Upper lobe of right lung (tissue), 1 donor: ENCODE measurements around the gene COBL. TPM values are rescaled to one million over a fixed set of nuclear protein-coding genes. Genes with fewer than 3 reads are reported as not detected.
A peak's percentile ranks its signal among the peaks of the same experiment; 100 is the strongest.

Experiments used
- ATAC-seq: fragments of 200-7000 bp; cut with Tn5 transposase; one replicate; pipeline ENCODE4 v1.9.1; 2020; ENCODE audit warnings: mild to moderate bottlenecking, moderate library complexity
- DNase-seq: peaks from one replicate; pipeline ENCODE4 v3.0.0-alpha.2; 2020
- H3K27ac ChIP-seq: fragments of 200-600 bp; one replicate; pipeline ENCODE4 v1.8.0; 2022
- H3K27me3 ChIP-seq: fragments of 200-600 bp; one replicate; pipeline ENCODE4 v1.8.0; 2022; ENCODE audit warnings: mild to moderate bottlenecking
- H3K36me3 ChIP-seq: fragments of 200-600 bp; one replicate; pipeline ENCODE4 v1.8.0; 2022
- H3K4me1 ChIP-seq: fragments of 200-600 bp; one replicate; pipeline ENCODE4 v1.8.0; 2022
- H3K4me3 ChIP-seq: fragments of 200-600 bp; one replicate; pipeline ENCODE4 v1.8.0; 2022; ENCODE audit warnings: mild to moderate bottlenecking
- H3K9me3 ChIP-seq: fragments of 200-600 bp; one replicate; pipeline ENCODE4 v1.8.0; 2022
- CTCF ChIP-seq: fragments of 200-600 bp; IDR thresholded peaks from one replicate; pipeline ENCODE4 v1.8.0; 2022; ENCODE audit warnings: antibody characterized with exemption
- intact Hi-C: fragments of 100-400 bp; cut with DNase I; formaldehyde crosslinking; loops from one replicate; pipeline ENCODE4 v1.11.0; 2022
- total RNA-seq: library from RNA; stranded (reverse); fragmentation: NEBNext Ultra II Directional; extraction: Animal tissue kit (Norgen Biotek cat#: 25700); gene quantifications from one replicate; pipeline ENCODE4 v1.2.1, GENCODE V29; 2021
- donor health status: DM: no; HTN: yes; CAD: no; lungs with severe emphysema.

COBL gene
- total RNA-seq, 1 donor from 2014 or later = 29.2 TPM

GRCh38 chr7:51265066-51265907 is 51.3 kb downstream of the COBL start:
- Histone ChIP-seq H3K4me1 (peaks cover 6% of the 10 kb centered on the region), H3K27ac (no peak overlapping the region), H3K9me3 (no peaks in the 10 kb centered on the region), H3K27me3 (no peaks in the 10 kb centered on the region), H3K36me3 (no peaks in the 10 kb centered on the region), H3K4me3 (no peak overlapping the region)
- no peak for DNase-seq
- intact Hi-C loops = no loop called here
- no peak for ATAC-seq
- TF ChIP-seq CTCF = no peak

DNA sequence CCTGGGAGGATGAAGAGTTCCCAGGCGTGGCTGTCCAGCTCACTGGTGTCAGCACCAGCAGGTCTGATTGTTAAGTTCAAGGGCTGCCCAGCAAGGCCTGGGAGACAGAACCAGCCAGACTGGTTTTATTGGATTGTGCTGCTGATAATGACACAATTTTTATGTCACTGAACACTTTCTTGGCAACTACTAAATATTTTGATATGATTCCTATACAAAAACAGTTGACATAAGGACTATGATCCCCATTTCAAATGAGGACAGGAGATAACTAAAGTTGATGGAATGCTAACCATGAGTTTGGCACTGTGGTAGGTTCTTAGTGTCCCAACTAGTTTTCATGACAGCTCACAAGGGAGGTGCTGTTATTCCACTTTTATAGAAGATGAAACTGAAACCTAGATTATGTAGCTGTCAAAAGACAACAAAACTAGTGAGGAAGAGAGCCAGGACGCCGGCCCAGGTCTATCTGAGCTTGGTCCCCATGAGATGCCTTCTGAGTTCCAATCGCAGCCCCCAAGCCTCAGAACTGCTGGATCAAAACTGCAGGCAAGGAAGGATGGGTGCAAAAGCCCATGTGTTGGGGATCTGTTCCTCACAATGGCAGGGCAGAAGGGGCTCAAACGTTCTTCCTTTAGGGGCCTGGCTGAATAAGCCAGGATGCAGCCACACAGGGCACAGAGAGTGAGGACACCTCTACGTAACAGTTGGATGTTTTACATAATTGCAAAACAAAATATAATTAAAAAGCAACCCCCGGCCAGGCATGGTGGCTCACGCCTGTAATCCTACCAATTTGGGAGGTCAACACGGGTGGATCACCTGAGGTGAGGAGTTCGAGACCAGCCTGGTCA is 52.8 kb downstream of the COBL start:
- no peak for DNase-seq
- H3K36me3 ChIP-seq = no peaks in the 10 kb centered on the region
- no peaks in the 10 kb centered on the region for H3K9me3 ChIP-seq
- no peak overlapping the region for H3K27ac ChIP-seq
- ATAC-seq = peak; percentile 88
- intact Hi-C loops = no loop called here
- TF ChIP-seq CTCF = no peak
- no peak overlapping the region for H3K4me3 ChIP-seq
- peaks cover 6% of the 10 kb centered on the region for H3K4me1 ChIP-seq
- H3K27me3 ChIP-seq = no peaks in the 10 kb centered on the region

GRCh38 chr7:51262796-51263531 is 53.6 kb downstream of the COBL start:
- Histone ChIP-seq H3K27me3 (no peaks in the 10 kb centered on the region), H3K9me3 (no peaks in the 10 kb centered on the region), H3K36me3 (no peaks in the 10 kb centered on the region), H3K4me1 (peaks cover 6% of the 10 kb centered on the region), H3K4me3 (no peak overlapping the region), H3K27ac (peak overlapping the region; percentile 30)
- DNase-seq (no peak), ATAC-seq (no peak)
- TF ChIP-seq CTCF = no peak
- intact Hi-C loops = no loop called here

DNA sequence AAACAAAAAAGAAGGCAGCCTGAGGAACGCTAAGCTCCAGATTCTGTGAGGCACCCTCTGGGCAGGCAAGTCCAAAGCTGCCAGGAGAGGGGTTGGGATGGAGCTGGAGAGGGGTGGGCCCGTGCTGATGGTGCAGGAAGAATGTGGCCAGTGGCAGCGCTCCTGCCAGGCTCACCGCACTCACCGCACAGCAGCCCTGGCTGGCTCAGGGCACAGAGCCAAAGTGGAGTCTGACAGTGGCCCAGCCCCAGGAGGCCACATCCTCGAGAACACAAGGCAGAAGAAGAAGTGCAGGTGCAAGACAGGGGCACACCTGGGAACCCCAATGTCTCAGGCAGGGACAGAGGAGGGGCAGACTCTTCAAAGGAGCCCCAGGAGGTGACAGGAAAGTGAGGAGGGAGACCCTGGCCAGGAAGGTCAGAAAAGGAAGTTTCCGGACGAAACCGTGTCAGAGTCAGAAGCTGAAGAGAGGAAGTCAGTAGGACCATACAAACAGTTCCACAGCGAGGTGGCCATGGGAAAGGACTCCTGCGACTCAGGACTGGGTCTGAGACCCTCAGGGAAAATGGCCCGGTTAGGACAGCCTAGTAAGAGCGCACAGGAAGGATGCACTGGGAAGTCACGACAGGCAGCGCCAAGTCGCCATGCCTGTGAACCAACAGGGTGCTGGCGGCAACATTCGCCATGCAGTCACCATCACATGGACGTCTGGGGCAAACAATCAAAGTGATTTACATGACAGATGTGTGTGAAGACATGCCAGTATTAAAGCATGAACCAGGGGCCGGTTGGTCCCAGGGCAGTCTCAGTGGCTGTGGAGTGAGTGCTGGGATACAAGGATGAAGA is 54.4 kb downstream of the COBL start:
- DNase-seq = no peak
- TF ChIP-seq CTCF = no peak
- Histone ChIP-seq H3K4me1 (peaks cover 6% of the 10 kb centered on the region), H3K4me3 (no peak overlapping the region), H3K27ac (no peak overlapping the region), H3K27me3 (no peaks in the 10 kb centered on the region), H3K36me3 (no peaks in the 10 kb centered on the region), H3K9me3 (no peaks in the 10 kb centered on the region)
- intact Hi-C loops = no loop called here
- ATAC-seq = peak; percentile 47
